HTERT RPE-1 (cell line): Measurements from ENCODE around the gene TOR1B.

Source experiments
- in situ Hi-C: fragments of 300-500 bp; cut with MboI; formaldehyde crosslinking; loops from 4 replicates; pipeline ENCODE4 v1.14.3; 2020; ENCODE audit warnings: low sequenced_read_pairs

TOR1B gene

DNA sequence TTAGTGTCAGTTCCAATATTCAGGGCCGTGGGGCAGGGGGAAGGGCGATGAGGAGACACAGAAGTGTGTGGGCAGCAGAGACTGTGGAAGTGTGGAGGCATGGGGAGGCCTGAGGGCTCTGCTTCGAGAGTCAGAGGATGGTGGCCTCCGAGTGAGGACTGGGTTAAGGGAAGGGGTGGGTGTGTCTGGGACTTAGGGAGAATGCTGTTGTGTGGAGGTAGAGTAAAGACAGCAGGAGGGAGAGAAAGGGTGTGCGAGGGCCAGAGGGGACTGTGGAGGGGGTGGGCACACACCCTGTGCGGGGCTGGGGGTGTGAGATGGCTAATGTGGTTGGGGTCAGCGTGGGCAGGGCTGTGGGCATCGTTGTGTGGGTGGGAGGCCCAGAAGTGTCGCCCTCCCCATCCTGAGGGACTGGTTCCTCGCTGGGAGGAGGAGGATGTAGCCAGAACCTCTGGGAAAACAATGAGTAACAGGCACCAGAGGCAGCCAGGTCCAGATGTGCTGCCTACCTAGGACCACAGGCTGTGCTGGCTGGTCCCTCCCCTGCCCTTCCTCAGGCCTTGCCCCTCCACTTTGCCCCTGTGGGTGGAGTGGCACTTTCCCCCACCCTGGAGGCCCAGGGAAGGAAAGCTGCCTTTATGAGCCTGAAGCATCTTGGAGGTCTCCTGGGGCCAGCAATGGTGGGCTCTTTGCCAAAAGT is 36.5 kb downstream of the TOR1B start:
- in situ Hi-C loops: no loop called here

DNA sequence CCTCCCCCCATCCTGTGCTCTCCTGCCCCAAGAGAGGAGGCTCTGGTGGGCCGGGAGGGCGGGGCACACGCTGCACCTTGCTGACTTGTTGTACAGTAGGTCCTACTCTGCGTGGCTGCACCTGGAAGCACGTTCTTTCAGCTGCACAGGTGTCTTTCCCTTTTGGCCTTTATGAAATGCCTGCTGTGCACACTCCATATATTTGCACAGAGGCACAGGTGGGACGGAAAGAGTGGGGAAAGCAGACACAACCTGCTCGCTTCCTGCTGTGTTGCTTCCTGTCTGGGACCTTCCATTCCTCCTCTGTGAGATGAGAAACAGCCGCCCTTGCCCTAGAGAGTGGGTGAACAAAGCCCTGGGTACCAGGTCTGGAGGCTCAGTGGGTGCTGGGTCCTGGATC is 37.0 kb downstream of the TOR1B start:
- in situ Hi-C loops: no loop called here

DNA sequence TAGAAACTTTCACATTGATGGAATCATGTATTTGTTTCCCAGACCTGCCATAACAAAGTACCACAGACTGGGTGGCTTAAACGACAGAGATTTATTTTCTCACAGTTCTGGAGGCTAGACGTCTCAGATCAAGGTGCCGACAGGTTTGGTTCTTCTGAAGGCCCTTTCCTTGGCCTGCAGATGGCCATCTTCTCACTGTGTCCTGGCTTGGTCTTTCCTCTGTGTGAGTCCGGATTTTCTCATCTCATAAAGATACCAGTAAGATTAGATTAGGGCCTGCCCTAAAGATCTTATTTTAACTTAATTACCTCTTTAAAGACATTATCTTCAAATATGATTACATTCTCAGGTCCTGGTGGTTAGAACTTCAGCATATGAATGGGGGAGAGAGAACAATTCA is 38.1 kb downstream of the TOR1B start:
- in situ Hi-C loops: no loop called here

DNA sequence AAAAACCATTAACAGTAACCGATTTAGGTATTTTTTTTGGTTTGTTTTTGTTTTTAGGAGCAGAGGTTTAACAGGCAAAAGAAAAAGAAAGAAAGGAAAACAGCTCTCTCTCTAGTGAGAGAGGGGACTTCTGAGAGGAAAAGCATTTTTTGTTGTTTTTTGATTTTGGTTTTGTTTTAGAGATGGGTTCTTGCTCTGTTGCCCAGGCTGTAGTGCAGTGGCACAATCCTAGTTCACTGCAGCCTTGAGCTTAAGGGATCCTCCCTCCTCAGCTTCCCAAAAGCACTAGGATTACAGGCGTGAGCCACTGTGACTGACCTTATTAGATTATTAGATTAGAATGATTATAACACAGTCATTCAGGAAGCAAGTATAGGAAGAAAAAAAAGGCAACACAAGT is 42.4 kb downstream of the TOR1B start:
- in situ Hi-C loops: no loop called here

DNA sequence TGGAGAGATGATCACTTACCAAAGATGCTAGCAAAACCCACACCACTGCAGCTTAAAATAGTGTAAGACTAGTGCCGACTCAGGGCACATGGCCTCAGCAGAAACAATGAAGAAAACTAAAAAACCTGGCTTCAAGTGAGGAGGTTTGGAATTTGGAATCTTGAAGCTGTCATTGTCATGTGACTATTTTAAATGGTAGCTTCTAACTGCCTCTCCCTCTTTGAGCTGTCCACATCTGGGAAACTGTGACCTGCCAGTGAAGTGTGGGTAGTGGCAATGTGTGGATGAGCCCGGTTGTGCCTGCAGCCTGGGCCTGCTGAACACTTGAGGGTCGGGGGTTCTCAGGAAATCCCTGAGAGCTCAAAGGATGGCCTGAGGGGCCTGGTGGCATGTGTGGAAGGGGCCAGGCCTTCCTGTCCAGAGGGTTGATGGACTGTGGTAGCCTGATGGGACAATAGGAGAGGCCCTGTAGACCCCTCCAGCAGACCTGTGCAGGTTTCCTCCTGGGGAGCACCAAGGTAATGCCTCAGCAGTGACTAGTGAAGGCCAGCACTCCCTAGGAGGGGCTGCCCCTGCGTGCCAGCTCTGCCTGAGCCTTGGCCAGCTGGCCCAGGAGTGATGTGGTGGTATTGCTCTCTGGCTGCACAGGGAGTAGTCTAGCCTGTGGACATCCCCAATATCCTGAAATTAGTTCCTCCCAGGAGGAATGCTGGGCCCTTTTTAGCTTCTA is 45.9 kb downstream of the TOR1B start:
- in situ Hi-C loops: no loop called here

DNA sequence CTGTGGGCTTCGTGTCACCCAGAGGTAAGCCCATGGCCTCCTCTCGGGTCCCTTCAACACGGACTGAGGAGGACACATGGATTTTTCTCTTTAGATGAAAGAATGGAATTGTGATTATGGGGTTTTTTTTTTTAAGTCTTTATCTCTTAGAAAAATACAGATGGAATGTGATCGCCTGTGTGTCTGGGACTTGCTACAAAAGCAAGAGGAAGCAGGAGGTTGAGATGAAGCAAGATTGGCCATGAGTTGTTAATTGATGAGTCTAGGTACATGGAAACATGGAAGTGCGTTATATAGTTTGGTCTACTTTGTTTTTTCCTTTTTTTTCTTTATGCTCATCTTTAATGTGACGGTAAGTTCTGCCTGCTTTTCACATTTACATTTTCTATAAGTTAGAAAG is 46.9 kb downstream of the TOR1B start:
- in situ Hi-C loops: no loop called here

DNA sequence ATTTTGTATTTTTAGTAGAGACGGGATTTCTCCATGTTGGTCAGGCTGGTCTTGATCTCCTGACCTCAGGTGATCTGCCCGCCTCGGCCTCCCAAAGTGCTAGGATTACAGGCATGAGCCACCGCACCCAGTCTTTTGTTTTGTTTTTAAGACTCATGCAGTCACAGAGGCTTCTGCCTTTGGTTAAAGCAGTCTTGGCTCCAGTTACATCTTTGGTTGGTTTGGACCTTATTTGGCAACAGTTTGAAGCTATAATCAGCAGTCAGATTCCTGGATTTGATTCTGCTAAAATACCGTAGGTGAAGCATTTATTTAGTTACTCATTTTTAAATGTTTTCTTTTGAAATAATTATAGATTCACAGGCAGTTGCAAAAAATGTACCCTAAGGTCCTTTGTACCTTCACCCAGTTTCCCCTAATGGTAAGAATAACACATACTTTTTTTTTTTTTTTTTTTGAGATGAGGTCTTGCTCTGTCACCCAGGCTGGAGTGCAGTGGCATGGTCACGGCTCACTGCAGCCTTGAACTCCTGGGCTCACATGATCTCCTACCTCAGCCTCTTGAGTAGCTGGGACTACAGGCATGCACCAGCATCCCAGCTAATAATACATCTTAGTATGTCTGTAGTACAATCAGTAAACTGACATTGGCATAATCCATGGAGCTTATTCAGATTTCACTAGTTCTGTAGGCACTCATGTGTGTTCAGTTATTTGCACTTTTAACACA is 48.0 kb downstream of the TOR1B start:
- in situ Hi-C loops: no loop called here

DNA sequence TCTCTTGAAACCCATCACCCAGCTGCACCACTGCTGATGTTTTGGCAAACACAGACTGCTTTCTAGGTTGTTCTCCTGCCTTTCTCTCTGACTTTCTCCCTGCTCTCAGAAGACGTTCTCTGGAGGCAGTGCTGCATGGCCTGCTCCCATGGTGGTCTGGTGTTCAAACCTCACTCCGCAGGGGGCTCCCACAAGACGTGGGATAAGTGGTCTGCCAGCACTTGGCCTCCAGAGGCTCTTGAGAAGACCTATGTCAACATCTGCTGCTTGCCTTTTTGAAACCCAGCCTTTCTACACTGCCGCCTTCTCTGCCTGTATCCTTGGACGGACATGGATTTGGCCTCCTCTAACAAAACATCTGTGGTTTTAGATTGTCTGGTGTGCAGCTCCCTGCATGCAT is 48.8 kb downstream of the TOR1B start:
- in situ Hi-C loops: no loop called here

DNA sequence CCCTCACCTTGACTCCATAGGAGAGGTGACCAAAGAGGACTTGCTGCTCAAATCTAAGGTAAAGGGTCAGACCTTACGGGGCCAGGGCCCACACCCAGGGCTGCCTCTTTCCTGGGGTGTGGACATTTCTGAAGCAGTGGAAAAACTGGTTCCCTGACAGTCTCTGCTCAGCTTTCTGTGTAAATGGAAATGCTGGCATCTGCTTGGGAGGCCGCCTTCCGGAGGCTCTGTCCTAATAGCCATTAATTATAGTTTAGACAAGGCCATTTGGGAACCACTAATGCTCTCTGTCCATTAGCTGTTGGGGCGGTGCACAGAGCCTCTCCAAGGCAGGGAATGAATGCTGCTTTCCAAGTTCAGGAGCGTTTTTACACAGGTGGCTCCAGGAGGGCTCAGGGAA is 49.6 kb downstream of the TOR1B start:
- in situ Hi-C loops: no loop called here

DNA sequence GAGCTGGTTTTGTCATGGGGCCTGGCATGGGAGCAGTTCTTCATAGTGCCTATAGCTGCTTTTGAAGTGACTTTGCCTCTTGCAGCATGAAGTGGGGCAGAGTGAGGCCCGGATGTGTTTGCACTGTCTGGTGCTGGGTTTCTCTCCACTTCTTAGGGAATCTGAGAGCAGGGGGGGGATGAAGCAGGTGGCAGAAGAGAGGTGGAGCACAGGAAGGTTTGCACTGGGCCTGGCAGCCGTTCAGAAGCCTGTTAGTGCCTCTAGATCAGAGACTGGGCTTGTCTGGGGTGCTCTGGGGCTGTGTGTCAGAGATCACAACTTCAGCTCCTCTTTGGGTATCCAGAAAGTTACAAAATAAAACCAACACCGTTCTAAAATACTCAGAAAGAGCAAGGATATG is 50.6 kb downstream of the TOR1B start:
- in situ Hi-C loops: no loop called here

DNA sequence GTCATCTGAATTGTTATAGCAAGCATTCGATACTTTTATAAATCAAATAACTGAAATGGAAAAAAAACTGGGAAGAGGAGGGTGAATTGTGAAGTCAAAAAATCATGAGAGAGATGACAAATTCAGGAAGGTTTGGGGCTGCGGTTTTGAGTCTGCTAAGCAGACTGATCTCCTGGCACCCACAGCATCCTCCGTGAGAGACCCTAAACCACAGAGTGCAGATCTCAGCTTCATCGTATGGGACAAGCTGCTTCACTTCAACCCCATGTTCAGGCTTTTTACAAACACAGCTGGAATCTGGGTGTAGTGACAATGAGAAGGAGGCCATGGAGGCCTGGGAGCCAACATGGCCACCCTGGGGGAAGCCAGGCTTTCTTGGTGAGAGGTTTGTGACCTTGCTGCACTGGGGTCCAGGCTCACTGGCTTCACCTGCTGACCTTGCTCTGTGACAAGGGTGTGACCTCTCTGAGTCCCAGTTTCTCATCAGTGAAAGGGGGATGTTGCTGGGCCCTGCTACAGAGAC is 51.7 kb downstream of the TOR1B start:
- in situ Hi-C loops: no loop called here

DNA sequence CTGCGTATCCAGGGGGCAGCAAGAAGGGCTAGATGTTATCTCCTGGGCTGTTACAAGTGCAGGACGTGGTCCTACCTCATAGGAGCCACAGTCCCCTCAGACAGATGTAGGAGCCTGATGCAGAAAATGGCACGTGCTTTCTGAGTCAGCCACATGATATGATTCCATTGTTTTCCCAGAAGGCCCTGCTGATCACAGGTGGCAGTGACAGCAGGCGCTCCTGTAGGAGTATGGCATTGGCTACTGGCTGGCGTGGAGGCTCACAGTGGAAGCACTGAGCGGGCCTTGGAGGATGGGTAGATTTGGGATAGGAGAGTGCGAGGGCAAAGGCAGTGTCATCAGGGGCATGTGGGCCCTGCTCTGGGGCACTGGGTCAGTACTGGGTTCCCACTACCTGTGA is 54.2 kb downstream of the TOR1B start:
- in situ Hi-C loops: no loop called here

DNA sequence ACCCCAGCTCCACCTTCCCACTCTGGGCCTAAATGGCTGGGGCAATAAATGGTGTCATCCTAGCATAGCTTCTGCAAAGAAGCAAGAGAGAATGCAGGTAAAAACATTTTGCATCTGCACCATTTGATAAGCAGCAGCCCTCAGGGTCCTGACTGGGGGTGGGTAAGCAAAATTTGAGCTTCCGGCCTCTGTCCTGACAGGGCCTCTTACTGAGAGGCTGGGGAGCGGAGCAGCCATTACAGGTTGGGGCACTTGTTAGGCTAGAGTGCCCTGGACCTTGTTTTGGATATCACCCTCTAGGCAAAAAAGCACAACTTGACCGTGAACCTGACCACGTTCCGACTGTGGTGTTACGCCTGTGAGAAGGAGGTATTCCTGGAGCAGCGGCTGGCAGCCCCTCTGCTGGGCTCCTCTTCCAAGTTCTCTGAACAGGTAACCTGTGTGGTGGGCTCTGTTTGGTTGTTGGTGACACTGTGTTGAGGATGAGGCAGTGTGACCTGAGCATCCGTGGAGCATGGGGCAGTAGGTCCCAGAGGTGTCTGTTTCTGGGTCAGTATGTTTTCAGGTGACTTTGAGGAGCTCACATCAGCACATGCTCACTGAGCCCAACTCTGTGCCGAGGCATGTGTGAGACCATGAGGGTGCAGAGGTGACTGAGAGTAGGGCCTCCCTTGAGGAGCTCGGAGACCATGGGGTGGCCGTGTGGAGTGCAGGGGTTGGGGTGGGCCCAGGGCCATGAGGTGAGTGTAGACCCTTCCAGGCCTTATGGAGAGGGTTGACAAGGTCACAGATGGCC is 55.4 kb downstream of the TOR1B start:
- in situ Hi-C loops: no loop called here
